CD4-positive, CD25-positive, alpha-beta regulatory T cell (primary cell): ENCODE measurements around the gene ITIH6. TPM values are rescaled to one million over a fixed set of nuclear protein-coding genes. Genes with fewer than 3 reads are reported as not detected.
A peak's percentile ranks its signal among the peaks of the same experiment; 100 is the strongest.
"Not testable (repeated sequence)": the region's sequence is repeated elsewhere in the genome, so short reads cannot be mapped to it uniquely, and the experiment has no call there.

ENCODE experiments used
- ATAC-seq, 2 donors: fragments of 150-1000 bp; cut with Tn5 transposase; one replicate each; pipeline ENCODE4 v1.10.0; 2021; ENCODE audit warnings: low read depth in 2 of 2, moderate number of reproducible peaks in 2 of 2, moderate library complexity in 1 of 2
- DNase-seq, 3 donors: peaks; one replicate each; pipeline versions ENCODE4 v3.0.0 to v3.0.0-alpha.2; 2012 to 2022; ENCODE audit warnings: mixed read lengths in 1 of 3
- H3K27ac ChIP-seq: one replicate; pipeline ENCODE4 v1.7.0; 2013; ENCODE audit warnings: mild to moderate bottlenecking, low read length; ENCODE audit not compliant: insufficient read depth, poor library complexity, severe bottlenecking
- H3K27me3 ChIP-seq: one replicate; pipeline ENCODE4 v1.7.0; 2013; ENCODE audit warnings: low read length; ENCODE audit not compliant: control insufficient read depth, insufficient read depth
- H3K36me3 ChIP-seq: one replicate; pipeline ENCODE4 v1.7.0; 2013; ENCODE audit warnings: mild to moderate bottlenecking, low read length, moderate library complexity; ENCODE audit not compliant: control insufficient read depth, insufficient read depth
- H3K4me1 ChIP-seq: 2 replicates; pipeline ENCODE4 v1.7.0; 2013; ENCODE audit warnings: mild to moderate bottlenecking, low read length; ENCODE audit not compliant: insufficient read depth, control insufficient read depth, poor library complexity, severe bottlenecking
- H3K4me3 ChIP-seq: one replicate; pipeline ENCODE4 v1.7.0; 2013; ENCODE audit warnings: low read depth, mild to moderate bottlenecking, low read length, moderate library complexity
- H3K9me3 ChIP-seq, 2 experiments: 1 replicate in 1 of 2; 2 replicates in 1 of 2; pipeline ENCODE4 v1.7.0; 2013; ENCODE audit warnings: low read length in 2 of 2, mild to moderate bottlenecking in 1 of 2, moderate library complexity in 1 of 2; ENCODE audit not compliant: control insufficient read depth in 2 of 2
- H3K27ac Mint-ChIP-seq, 3 donors: one replicate each; pipeline ENCODE4 v1.8.0; 2020 to 2022; ENCODE audit warnings: mild to moderate bottlenecking in 3 of 3, mixed read lengths in 3 of 3, moderate library complexity in 2 of 3
- H3K27me3 Mint-ChIP-seq: one replicate; pipeline ENCODE4 v1.8.0; 2022; ENCODE audit warnings: mild to moderate bottlenecking, mixed read lengths
- H3K36me3 Mint-ChIP-seq: one replicate; pipeline ENCODE4 v1.8.0; 2020; ENCODE audit warnings: mixed read lengths
- H3K4me1 Mint-ChIP-seq, 4 donors: one replicate each; pipeline ENCODE4 v1.8.0; 2020 to 2022; ENCODE audit warnings: mixed read lengths in 4 of 4, mild to moderate bottlenecking in 1 of 4
- H3K4me3 Mint-ChIP-seq, 4 donors: one replicate each; pipeline ENCODE4 v1.8.0; 2020 to 2022; ENCODE audit warnings: mild to moderate bottlenecking in 4 of 4, mixed read lengths in 4 of 4, moderate library complexity in 3 of 4
- H3K9me3 Mint-ChIP-seq, 7 donors: one replicate each; pipeline ENCODE4 v1.8.0; 2020 to 2022; ENCODE audit warnings: mixed read lengths in 7 of 7, mild to moderate bottlenecking in 3 of 7, moderate library complexity in 2 of 7
- polyA plus RNA-seq, 4 donors: library from polyadenylated mRNA; unstranded; fragments of 300-500 nt; fragmentation: Illumina TruSeq; gene quantifications; one replicate each; pipeline ENCODE4 v1.2.3, GENCODE V29; 2021
- total RNA-seq: library from RNA; stranded (reverse); gene quantifications from one replicate; pipeline ENCODE4 v1.2.3, GENCODE V29; 2022

ITIH6 gene
- total and polyA plus RNA-seq, 5 donors from 2014 or later: not detected

DNA sequence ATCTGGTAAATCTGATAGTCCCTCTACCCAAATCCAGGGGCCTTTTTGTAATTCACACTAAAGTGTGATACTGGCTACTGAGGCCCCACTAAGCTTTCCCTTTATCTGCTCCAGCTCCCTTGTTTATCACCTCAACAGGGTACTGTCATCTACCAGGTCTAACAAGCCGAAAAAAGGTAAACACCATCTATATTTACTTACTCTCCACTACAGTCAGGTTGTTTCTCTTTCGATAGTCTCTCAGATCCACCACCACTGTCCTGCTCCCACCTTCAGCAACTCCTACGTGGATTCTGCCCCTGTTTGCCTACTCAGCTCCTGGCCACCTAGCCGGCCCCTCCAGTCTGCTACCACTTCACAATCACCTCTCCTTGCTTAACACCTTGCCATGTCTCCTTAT lies 3.3 kb downstream of the ITIH6 start:
- no peak for ATAC-seq
- H3K27me3 ChIP-seq: no peaks in the 10 kb centered on the region
- no peak overlapping the region for H3K4me3 ChIP-seq
- H3K27ac ChIP-seq: no peak overlapping the region
- Mint-ChIP-seq H3K27ac (no peak overlapping the region), H3K4me3 (no peak overlapping the region), H3K9me3 (peaks cover 0 to 2% (median 0%) of the 10 kb centered on the region in 7 donors), H3K27me3 (peaks cover 5% of the 10 kb centered on the region), H3K4me1 (no peaks in the 10 kb centered on the region), H3K36me3 (no peaks in the 10 kb centered on the region)
- H3K9me3 ChIP-seq: no peaks in the 10 kb centered on the region
- no peaks in the 10 kb centered on the region for H3K36me3 ChIP-seq
- DNase-seq: no peak
- no peaks in the 10 kb centered on the region for H3K4me1 ChIP-seq

DNA sequence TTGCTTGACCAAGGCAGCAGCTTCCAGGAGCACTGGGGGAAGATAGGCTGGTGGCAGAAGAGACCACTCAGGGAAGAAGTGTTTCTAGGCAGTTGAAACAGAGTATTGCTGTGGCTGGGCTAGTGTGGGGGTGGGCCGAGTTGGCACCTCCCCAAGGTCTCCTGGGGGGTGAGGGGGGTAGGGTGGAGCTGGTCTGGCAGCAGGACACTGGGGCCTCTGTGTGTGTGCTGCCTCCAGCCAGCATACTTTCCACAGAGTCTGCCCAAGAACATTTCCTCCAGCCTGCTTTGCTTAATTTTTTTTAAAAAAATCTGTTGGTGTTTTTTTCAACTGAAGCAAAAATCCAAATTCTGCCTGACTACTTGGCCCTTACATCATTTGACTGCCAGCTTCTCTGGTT lies 4.0 kb downstream of the ITIH6 start:
- H3K4me1 Mint-ChIP-seq: no peaks in the 10 kb centered on the region
- H3K9me3 ChIP-seq: no peaks in the 10 kb centered on the region
- H3K27me3 Mint-ChIP-seq: peaks cover 5% of the 10 kb centered on the region
- no peak overlapping the region for H3K27ac Mint-ChIP-seq
- no peaks in the 10 kb centered on the region for H3K36me3 ChIP-seq
- no peaks in the 10 kb centered on the region for H3K36me3 Mint-ChIP-seq
- H3K4me1 ChIP-seq: no peaks in the 10 kb centered on the region
- H3K4me3 Mint-ChIP-seq: no peak overlapping the region
- peaks cover 0 to 2% (median 0%) of the 10 kb centered on the region in 7 donors for H3K9me3 Mint-ChIP-seq
- ATAC-seq (no peak), DNase-seq (no peak)
- H3K27me3 ChIP-seq: no peaks in the 10 kb centered on the region
- no peak overlapping the region for H3K27ac ChIP-seq
- no peak overlapping the region for H3K4me3 ChIP-seq

- not testable (repeated sequence) for H3K4me1 Mint-ChIP-seq, H3K4me3 Mint-ChIP-seq, H3K27me3 ChIP-seq, H3K4me3 ChIP-seq, H3K36me3 ChIP-seq, DNase-seq, H3K4me1 ChIP-seq, H3K27me3 Mint-ChIP-seq, H3K36me3 Mint-ChIP-seq, ATAC-seq, H3K27ac ChIP-seq, H3K9me3 Mint-ChIP-seq, H3K9me3 ChIP-seq
- H3K27ac Mint-ChIP-seq: peak overlapping the region in 1 of 3 donors; percentile 60
Observed at GRCh38 chrX:54789405-54789804, 8.7 kb downstream of the ITIH6 start.

DNA sequence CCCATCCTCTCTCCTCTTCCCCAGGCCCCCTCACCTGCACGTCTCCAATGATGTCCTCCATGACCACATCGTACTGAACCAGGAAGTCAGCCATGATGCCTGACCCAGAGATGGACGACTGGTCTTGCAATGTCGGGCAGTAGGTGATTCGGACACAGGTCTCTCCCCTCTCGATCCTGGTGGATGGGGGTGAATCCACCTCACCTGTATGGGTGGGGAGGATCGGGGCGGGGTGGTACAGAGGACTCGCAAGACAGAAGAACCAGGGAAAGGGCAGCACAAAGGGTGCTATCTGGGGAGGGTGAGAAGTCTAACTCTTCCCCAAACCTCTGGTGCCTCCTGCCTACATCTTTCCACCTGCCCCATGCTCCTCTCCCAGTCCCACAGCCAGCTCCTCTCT lies 9.6 kb downstream of the ITIH6 start:
- H3K4me1 Mint-ChIP-seq: peaks cover 0 to 4% (median 2%) of the 10 kb centered on the region in 4 donors

DNA sequence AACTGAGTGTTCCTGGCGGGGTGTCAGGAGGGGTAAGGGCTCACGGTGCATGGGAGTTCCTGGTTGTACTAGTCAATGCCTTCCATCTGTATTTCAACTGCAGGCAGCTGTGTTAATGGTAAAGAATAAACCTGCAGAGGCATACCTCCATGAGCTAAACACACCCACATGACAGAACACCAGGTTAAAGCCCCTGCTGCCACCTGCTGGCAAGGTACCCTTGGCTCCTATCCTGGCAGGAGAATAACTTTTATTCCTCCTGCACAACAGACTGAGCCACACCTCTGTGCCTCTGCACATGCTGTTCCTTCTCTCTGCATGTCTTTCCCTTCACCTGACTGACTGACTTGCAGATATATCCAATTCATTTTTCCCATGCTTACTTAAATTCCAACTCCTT lies 11.1 kb downstream of the ITIH6 start:
- no peak for ATAC-seq

More for the DNA sequence above, 9.6 kb downstream of the ITIH6 start:
- Histone ChIP-seq H3K9me3 (no peaks in the 10 kb centered on the region), H3K27ac (no peak overlapping the region), H3K4me1 (no peaks in the 10 kb centered on the region), H3K27me3 (no peaks in the 10 kb centered on the region), H3K36me3 (no peaks in the 10 kb centered on the region), H3K4me3 (no peak overlapping the region)
- Mint-ChIP-seq H3K4me3 (no peak overlapping the region), H3K27ac (no peak overlapping the region), H3K36me3 (no peaks in the 10 kb centered on the region), H3K27me3 (no peaks in the 10 kb centered on the region), H3K9me3 (no peaks in the 10 kb centered on the region)
- DNase-seq (no peak), ATAC-seq (no peak)

GRCh38 chrX:54785901-54786300 lies 12.2 kb downstream of the ITIH6 start:
- Histone ChIP-seq H3K9me3 (no peaks in the 10 kb centered on the region), H3K36me3 (no peaks in the 10 kb centered on the region), H3K27ac (no peak overlapping the region), H3K27me3 (no peaks in the 10 kb centered on the region), H3K4me3 (no peak overlapping the region), H3K4me1 (no peaks in the 10 kb centered on the region)
- H3K27ac Mint-ChIP-seq: no peak overlapping the region
- ATAC-seq (no peak), DNase-seq (peak in 1 of 3 donors; percentile 13)
- H3K36me3 Mint-ChIP-seq: no peaks in the 10 kb centered on the region
- H3K27me3 Mint-ChIP-seq: peaks cover 3% of the 10 kb centered on the region
- H3K4me1 Mint-ChIP-seq: peaks cover 0 to 4% (median 2%) of the 10 kb centered on the region in 4 donors
- no peak overlapping the region for H3K4me3 Mint-ChIP-seq
- no peaks in the 10 kb centered on the region for H3K9me3 Mint-ChIP-seq

More for the DNA sequence above, 11.1 kb downstream of the ITIH6 start:
- Histone ChIP-seq H3K27ac (no peak overlapping the region), H3K36me3 (no peaks in the 10 kb centered on the region), H3K4me3 (no peak overlapping the region), H3K27me3 (no peaks in the 10 kb centered on the region), H3K9me3 (no peaks in the 10 kb centered on the region), H3K4me1 (no peaks in the 10 kb centered on the region)
- no peaks in the 10 kb centered on the region for H3K9me3 Mint-ChIP-seq
- H3K27ac Mint-ChIP-seq: no peak overlapping the region
- H3K4me3 Mint-ChIP-seq: no peak overlapping the region
- peak in 2 of 3 donors; percentile 32 to 44 for DNase-seq
- H3K36me3 Mint-ChIP-seq: no peaks in the 10 kb centered on the region
- H3K4me1 Mint-ChIP-seq: peaks cover 0 to 4% (median 2%) of the 10 kb centered on the region in 4 donors
- H3K27me3 Mint-ChIP-seq: no peaks in the 10 kb centered on the region

DNA sequence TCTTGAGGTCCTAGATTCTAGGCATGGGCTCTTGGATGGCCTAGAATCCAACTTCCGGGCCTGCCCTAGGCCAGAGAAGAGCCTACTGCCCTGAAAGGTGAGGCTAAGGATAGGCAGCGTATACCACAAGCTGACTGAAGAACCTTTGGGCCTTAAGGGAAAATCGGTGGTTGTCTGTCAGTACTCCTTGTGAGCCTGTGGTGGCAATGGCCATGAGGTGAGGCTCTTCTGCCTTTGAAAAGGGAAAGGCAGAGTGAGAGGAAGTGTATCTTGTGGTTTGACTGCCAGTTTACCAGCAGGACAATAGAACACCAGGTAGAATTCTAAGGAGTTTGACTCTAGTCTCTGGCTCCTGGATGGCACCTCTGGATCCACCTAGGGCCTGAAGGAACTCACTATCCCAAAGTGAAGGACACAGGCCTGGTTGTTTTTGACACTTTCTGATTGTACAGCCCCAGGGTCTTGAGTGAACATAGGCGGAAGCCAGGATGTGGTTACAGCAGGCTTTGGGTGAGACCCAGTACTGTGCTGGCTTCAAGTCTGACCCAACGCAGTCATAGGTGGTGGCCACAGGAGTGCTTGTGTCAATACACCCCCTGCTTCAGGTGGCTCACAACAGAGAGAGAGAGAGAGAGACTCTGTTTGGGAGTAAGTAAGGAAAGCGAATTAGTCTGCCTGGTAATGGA lies 20.9 kb downstream of the ITIH6 start:
- no peaks in the 10 kb centered on the region for H3K9me3 ChIP-seq
- Mint-ChIP-seq H3K4me1 (peaks cover 0 to 6% (median 0%) of the 10 kb centered on the region in 4 donors), H3K4me3 (no peak overlapping the region), H3K27ac (peak overlapping the region in 1 of 3 donors; percentile 17), H3K27me3 (peaks cover 18% of the 10 kb centered on the region), H3K36me3 (no peaks in the 10 kb centered on the region), H3K9me3 (no peaks in the 10 kb centered on the region)
- no peaks in the 10 kb centered on the region for H3K27me3 ChIP-seq
- ATAC-seq (no peak), DNase-seq (peak in 1 of 3 donors; percentile 33)
- H3K36me3 ChIP-seq: no peaks in the 10 kb centered on the region
- H3K4me3 ChIP-seq: no peak overlapping the region
- no peak overlapping the region for H3K27ac ChIP-seq
- H3K4me1 ChIP-seq: no peaks in the 10 kb centered on the region

GRCh38 chrX:54776061-54776460 lies 22.0 kb downstream of the ITIH6 start:
- H3K9me3 Mint-ChIP-seq: peaks cover 0 to 3% (median 0%) of the 10 kb centered on the region in 7 donors
- no peak overlapping the region for H3K4me3 Mint-ChIP-seq
- ATAC-seq (no peak), DNase-seq (no peak)
- peaks cover 0 to 6% (median 0%) of the 10 kb centered on the region in 4 donors for H3K4me1 Mint-ChIP-seq
- H3K27me3 ChIP-seq: no peaks in the 10 kb centered on the region
- peaks cover 17% of the 10 kb centered on the region for H3K27me3 Mint-ChIP-seq
- no peaks in the 10 kb centered on the region for H3K4me1 ChIP-seq
- H3K4me3 ChIP-seq: no peak overlapping the region
- H3K36me3 ChIP-seq: no peaks in the 10 kb centered on the region
- no peaks in the 10 kb centered on the region for H3K9me3 ChIP-seq
- no peak overlapping the region for H3K27ac Mint-ChIP-seq
- H3K36me3 Mint-ChIP-seq: no peaks in the 10 kb centered on the region
- no peak overlapping the region for H3K27ac ChIP-seq
